SK-N-SH treated with all-trans-retinoic acid at 6 μM for 48 hours (cell line): Measurements from ENCODE around the gene ABCC11.

Experiments
- ARNTL ChIP-seq: fragments of 450-650 bp; formaldehyde crosslinking; IDR thresholded peaks from 2 replicates; pipeline ENCODE4 v1.5.0; 2020; ENCODE audit warnings: low read depth, mild to moderate bottlenecking, moderate library complexity, borderline replicate concordance
- BACH2 ChIP-seq: fragments of 250-450 bp; sonication (Bioruptor Pico); IDR thresholded peaks from 2 replicates; pipeline ENCODE4 v1.9.0; 2021; ENCODE audit warnings: mild to moderate bottlenecking, borderline replicate concordance
- OSR1 ChIP-seq: fragments of 250-450 bp; sonication (Bioruptor Pico); IDR thresholded peaks from 2 replicates; pipeline ENCODE4 v1.8.0; 2022; ENCODE audit warnings: moderate library complexity, mild to moderate bottlenecking, inconsistent platforms
- PPARA ChIP-seq: fragments of 250-450 bp; sonication (Bioruptor Pico); IDR thresholded peaks from 2 replicates; pipeline ENCODE4 v1.5.0; 2020; ENCODE audit warnings: mild to moderate bottlenecking, borderline replicate concordance
- RARB ChIP-seq: fragments of 250-450 bp; sonication (Bioruptor Pico); IDR thresholded peaks from 2 replicates; pipeline ENCODE4 v1.8.0; 2021; ENCODE audit warnings: mild to moderate bottlenecking, moderate library complexity
- ZFP3 ChIP-seq: fragments of 250-450 bp; sonication (Bioruptor Pico); IDR thresholded peaks from 2 replicates; pipeline ENCODE4 v1.5.0; 2020; ENCODE audit warnings: mild to moderate bottlenecking, moderate library complexity
- ZFP30 ChIP-seq: fragments of 450-650 bp; formaldehyde crosslinking; IDR thresholded peaks from 2 replicates; pipeline ENCODE4 v1.5.0; 2022; ENCODE audit warnings: mild to moderate bottlenecking, moderate library complexity
- ZNF70 ChIP-seq: fragments of 450-650 bp; formaldehyde crosslinking; IDR thresholded peaks from 2 replicates; pipeline ENCODE4 v1.5.0; 2020; ENCODE audit warnings: mild to moderate bottlenecking, moderate library complexity
- TF ChIP-seq, protein P1 (sequence below): fragments of 250-450 bp; sonication (Bioruptor Pico); IDR thresholded peaks from 2 replicates; pipeline ENCODE4 v1.8.0; 2021; ENCODE audit warnings: low read depth, mild to moderate bottlenecking, moderate library complexity, borderline replicate concordance
- TF ChIP-seq, protein P2 (sequence below): fragments of 250-450 bp; sonication (Bioruptor Pico); IDR thresholded peaks from 2 replicates; pipeline ENCODE4 v1.5.1; 2020; ENCODE audit warnings: low read depth, mild to moderate bottlenecking, moderate library complexity
- TF ChIP-seq, protein P3 (sequence below): fragments of 250-450 bp; sonication (Bioruptor Pico); IDR thresholded peaks from 2 replicates; pipeline ENCODE4 v1.8.0; 2020; ENCODE audit warnings: mild to moderate bottlenecking, moderate library complexity, borderline replicate concordance

DNA sequence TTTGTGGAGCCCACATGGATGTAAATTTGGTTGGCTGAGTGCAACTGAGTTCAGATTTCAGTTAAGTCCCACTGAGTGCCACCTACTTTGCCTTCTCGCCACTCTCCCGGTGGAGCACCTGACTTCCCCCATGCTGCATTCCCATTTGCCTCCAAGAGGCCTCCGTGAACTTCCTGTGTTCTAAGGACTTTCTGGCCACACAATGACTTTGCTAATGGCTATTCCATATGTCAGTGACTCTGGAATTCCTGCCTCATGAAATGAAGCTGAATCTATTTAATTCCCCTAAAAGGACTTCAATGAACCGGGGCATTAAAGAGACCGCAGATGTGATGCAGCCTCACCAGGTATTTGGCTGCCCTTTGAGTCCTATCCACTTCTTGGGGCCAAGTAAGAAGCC is 121.5 kb downstream of the ABCC11 start:
- no peak for TF ChIP-seq RARB (CRISPR knock-in tag)
- TF ChIP-seq PPARA (CRISPR knock-in tag) = no peak
- no peak for TF ChIP-seq ARNTL
- TF ChIP-seq, protein P1, sequence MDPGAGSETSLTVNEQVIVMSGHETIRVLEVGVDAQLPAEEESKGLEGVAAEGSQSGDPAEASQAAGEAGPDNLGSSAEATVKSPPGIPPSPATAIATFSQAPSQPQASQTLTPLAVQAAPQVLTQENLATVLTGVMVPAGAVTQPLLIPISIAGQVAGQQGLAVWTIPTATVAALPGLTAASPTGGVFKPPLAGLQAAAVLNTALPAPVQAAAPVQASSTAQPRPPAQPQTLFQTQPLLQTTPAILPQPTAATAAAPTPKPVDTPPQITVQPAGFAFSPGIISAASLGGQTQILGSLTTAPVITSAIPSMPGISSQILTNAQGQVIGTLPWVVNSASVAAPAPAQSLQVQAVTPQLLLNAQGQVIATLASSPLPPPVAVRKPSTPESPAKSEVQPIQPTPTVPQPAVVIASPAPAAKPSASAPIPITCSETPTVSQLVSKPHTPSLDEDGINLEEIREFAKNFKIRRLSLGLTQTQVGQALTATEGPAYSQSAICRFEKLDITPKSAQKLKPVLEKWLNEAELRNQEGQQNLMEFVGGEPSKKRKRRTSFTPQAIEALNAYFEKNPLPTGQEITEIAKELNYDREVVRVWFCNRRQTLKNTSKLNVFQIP (CRISPR knock-in tag) = no peak
- no peak for TF ChIP-seq ZFP30 (CRISPR knock-in tag)
- no peak for TF ChIP-seq ZNF70 (CRISPR knock-in tag)
- no peak for TF ChIP-seq ZFP3
- TF ChIP-seq, protein P2, sequence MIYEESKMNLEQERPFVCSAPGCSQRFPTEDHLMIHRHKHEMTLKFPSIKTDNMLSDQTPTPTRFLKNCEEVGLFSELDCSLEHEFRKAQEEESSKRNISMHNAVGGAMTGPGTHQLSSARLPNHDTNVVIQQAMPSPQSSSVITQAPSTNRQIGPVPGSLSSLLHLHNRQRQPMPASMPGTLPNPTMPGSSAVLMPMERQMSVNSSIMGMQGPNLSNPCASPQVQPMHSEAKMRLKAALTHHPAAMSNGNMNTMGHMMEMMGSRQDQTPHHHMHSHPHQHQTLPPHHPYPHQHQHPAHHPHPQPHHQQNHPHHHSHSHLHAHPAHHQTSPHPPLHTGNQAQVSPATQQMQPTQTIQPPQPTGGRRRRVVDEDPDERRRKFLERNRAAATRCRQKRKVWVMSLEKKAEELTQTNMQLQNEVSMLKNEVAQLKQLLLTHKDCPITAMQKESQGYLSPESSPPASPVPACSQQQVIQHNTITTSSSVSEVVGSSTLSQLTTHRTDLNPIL (CRISPR knock-in tag) = no peak
- TF ChIP-seq OSR1 = no peak
- TF ChIP-seq, protein P3, sequence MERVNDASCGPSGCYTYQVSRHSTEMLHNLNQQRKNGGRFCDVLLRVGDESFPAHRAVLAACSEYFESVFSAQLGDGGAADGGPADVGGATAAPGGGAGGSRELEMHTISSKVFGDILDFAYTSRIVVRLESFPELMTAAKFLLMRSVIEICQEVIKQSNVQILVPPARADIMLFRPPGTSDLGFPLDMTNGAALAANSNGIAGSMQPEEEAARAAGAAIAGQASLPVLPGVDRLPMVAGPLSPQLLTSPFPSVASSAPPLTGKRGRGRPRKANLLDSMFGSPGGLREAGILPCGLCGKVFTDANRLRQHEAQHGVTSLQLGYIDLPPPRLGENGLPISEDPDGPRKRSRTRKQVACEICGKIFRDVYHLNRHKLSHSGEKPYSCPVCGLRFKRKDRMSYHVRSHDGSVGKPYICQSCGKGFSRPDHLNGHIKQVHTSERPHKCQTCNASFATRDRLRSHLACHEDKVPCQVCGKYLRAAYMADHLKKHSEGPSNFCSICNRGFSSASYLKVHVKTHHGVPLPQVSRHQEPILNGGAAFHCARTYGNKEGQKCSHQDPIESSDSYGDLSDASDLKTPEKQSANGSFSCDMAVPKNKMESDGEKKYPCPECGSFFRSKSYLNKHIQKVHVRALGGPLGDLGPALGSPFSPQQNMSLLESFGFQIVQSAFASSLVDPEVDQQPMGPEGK (CRISPR knock-in tag) = no peak
- no peak for TF ChIP-seq BACH2
